SK-N-SH treated with all-trans-retinoic acid at 6 μM for 48 hours (cell line): ENCODE results near the gene CEP250.

Experiments
- BACH2 ChIP-seq: fragments of 250-450 bp; sonication (Bioruptor Pico); IDR thresholded peaks from 2 replicates; pipeline ENCODE4 v1.9.0; 2021; ENCODE audit warnings: mild to moderate bottlenecking, borderline replicate concordance
- CREB5 ChIP-seq: fragments of 250-450 bp; sonication (Bioruptor Pico); IDR thresholded peaks from 2 replicates; pipeline ENCODE4 v1.5.1; 2020; ENCODE audit warnings: low read depth, mild to moderate bottlenecking, moderate library complexity
- CSRNP3 ChIP-seq: fragments of 250-450 bp; sonication (Bioruptor Pico); IDR thresholded peaks from 2 replicates; pipeline ENCODE4 v1.5.1; 2021; ENCODE audit warnings: mild to moderate bottlenecking, moderate library complexity
- ESRRG ChIP-seq: fragments of 250-450 bp; sonication (Bioruptor Pico); IDR thresholded peaks from 2 replicates; pipeline ENCODE4 v1.6.1; 2021; ENCODE audit warnings: mild to moderate bottlenecking
- GLIS3 ChIP-seq: fragments of 250-450 bp; sonication (Bioruptor Pico); IDR thresholded peaks from 2 replicates; pipeline ENCODE4 v1.5.0; 2020; ENCODE audit warnings: mild to moderate bottlenecking, moderate library complexity
- OSR1 ChIP-seq: fragments of 250-450 bp; sonication (Bioruptor Pico); IDR thresholded peaks from 2 replicates; pipeline ENCODE4 v1.8.0; 2022; ENCODE audit warnings: moderate library complexity, mild to moderate bottlenecking, inconsistent platforms
- PATZ1 ChIP-seq: fragments of 250-450 bp; sonication (Bioruptor Pico); IDR thresholded peaks from 2 replicates; pipeline ENCODE4 v1.8.0; 2020; ENCODE audit warnings: mild to moderate bottlenecking, moderate library complexity, borderline replicate concordance
- PPARA ChIP-seq: fragments of 250-450 bp; sonication (Bioruptor Pico); IDR thresholded peaks from 2 replicates; pipeline ENCODE4 v1.5.0; 2020; ENCODE audit warnings: mild to moderate bottlenecking, borderline replicate concordance
- RARB ChIP-seq: fragments of 250-450 bp; sonication (Bioruptor Pico); IDR thresholded peaks from 2 replicates; pipeline ENCODE4 v1.8.0; 2021; ENCODE audit warnings: mild to moderate bottlenecking, moderate library complexity
- TOX ChIP-seq: fragments of 250-450 bp; sonication (Bioruptor Pico); IDR thresholded peaks from 2 replicates; pipeline ENCODE4 v1.8.0; 2021; ENCODE audit warnings: mild to moderate bottlenecking, moderate library complexity, borderline replicate concordance
- ZNF70 ChIP-seq: fragments of 450-650 bp; formaldehyde crosslinking; IDR thresholded peaks from 2 replicates; pipeline ENCODE4 v1.5.0; 2020; ENCODE audit warnings: mild to moderate bottlenecking, moderate library complexity

- no peak for TF ChIP-seq PATZ1
- no peak for TF ChIP-seq CSRNP3 (CRISPR knock-in tag)
- no peak for TF ChIP-seq PPARA (CRISPR knock-in tag)
- no peak for TF ChIP-seq TOX (CRISPR knock-in tag)
- TF ChIP-seq GLIS3 = no peak
- no peak for TF ChIP-seq BACH2 (CRISPR knock-in tag)
- no peak for TF ChIP-seq ESRRG (CRISPR knock-in tag)
- no peak for TF ChIP-seq ZNF70 (CRISPR knock-in tag)
- TF ChIP-seq RARB = no peak
- TF ChIP-seq CREB5 (CRISPR knock-in tag) = no peak
- no peak for TF ChIP-seq OSR1 (CRISPR knock-in tag)
Measured at GRCh38 chr20:35421322-35421721, 34.1 kb upstream of the CEP250 start.
